GM19023 (cell line): ENCODE data around the gene KRT5.

ENCODE experiments used
- ATAC-seq: cut with Tn5 transposase; IDR thresholded peaks from one replicate; pipeline ENCODE4 v1.9.1; 2021; ENCODE audit warnings: mild to moderate bottlenecking, moderate library complexity; ENCODE audit not compliant: unreplicated experiment

KRT5 gene

GRCh38 chr12:52519826-52520662 lies at the start of gene KRT5:
Gene KRT5 (minus strand): TSS chr12:52520394. CDS start chr12:52520296, 98 bp downstream.
- ATAC-seq = no peak

- ATAC-seq = no peak
Observed at GRCh38 chr12:52568111-52568510, 47.9 kb upstream of the KRT5 start.

GRCh38 chr12:52566847-52567291 lies 46.7 kb upstream of the KRT5 start:
- ATAC-seq = no peak

GRCh38 chr12:52564582-52564981 lies 44.4 kb upstream of the KRT5 start:
- no peak for ATAC-seq

GRCh38 chr12:52561880-52562449 lies 41.8 kb upstream of the KRT5 start:
- ATAC-seq = no peak

- no peak for ATAC-seq
Observed at GRCh38 chr12:52559979-52560378, 39.8 kb upstream of the KRT5 start.

GRCh38 chr12:52558781-52559445 lies 38.7 kb upstream of the KRT5 start:
- ATAC-seq = no peak

- no peak for ATAC-seq
Observed at GRCh38 chr12:52557476-52557875, 37.3 kb upstream of the KRT5 start.

GRCh38 chr12:52555577-52555976 lies 35.4 kb upstream of the KRT5 start:
- no peak for ATAC-seq

GRCh38 chr12:52552681-52553195 lies 32.5 kb upstream of the KRT5 start, which contains the start of gene KRT71:
Gene KRT71 (minus strand): TSS chr12:52553145. CDS start chr12:52553077, 68 bp downstream.
- ATAC-seq = no peak

- ATAC-seq = no peak
Observed at GRCh38 chr12:52552055-52552454, 31.9 kb upstream of the KRT5 start.

- ATAC-seq = no peak
Observed at GRCh38 chr12:52551216-52551865, 31.1 kb upstream of the KRT5 start.

- ATAC-seq = no peak
Observed at GRCh38 chr12:52546126-52546525, 25.9 kb upstream of the KRT5 start.

GRCh38 chr12:52543985-52544883 lies 24.0 kb upstream of the KRT5 start:
- no peak for ATAC-seq

- ATAC-seq = no peak
Observed at GRCh38 chr12:52542785-52543318, 22.7 kb upstream of the KRT5 start.

GRCh38 chr12:52542157-52542556 lies 22.0 kb upstream of the KRT5 start:
- ATAC-seq = no peak

- ATAC-seq = no peak
Observed at GRCh38 chr12:52541709-52542108, 21.5 kb upstream of the KRT5 start.

- no peak for ATAC-seq
Observed at GRCh38 chr12:52540531-52540930, 20.3 kb upstream of the KRT5 start.

GRCh38 chr12:52539821-52540173 lies 19.6 kb upstream of the KRT5 start:
- no peak for ATAC-seq
